OCI-LY1 (cell line): ENCODE data around the gene FNBP1.

Experiments
- H2AFZ ChIP-seq: fragments of 200-600 bp; sonication (generic), shearing (Covaris generic); 2 replicates; pipeline ENCODE4 v1.6.0; 2014; ENCODE audit warnings: antibody characterized with exemption, mild to moderate bottlenecking, low read length
- H3F3A ChIP-seq: fragments of 200-600 bp; sonication (generic), shearing (Covaris generic); 2 replicates; pipeline ENCODE4 v1.6.0; 2014; ENCODE audit warnings: mild to moderate bottlenecking, antibody characterized with exemption, low read length, moderate library complexity; ENCODE audit not compliant: insufficient read depth
- H3K27ac ChIP-seq: fragments of 200-600 bp; sonication (generic); 2 replicates; pipeline ENCODE4 v1.5.1; 2014; ENCODE audit warnings: low read length, mixed run types, mild to moderate bottlenecking, low read depth; ENCODE audit not compliant: poor library complexity, severe bottlenecking
- H3K27me3 ChIP-seq: fragments of 200-600 bp; sonication (generic); 2 replicates; pipeline ENCODE4 v1.6.0; 2014; ENCODE audit warnings: antibody characterized with exemption, mild to moderate bottlenecking, low read length, moderate library complexity; ENCODE audit not compliant: insufficient read depth
- H3K36me3 ChIP-seq: fragments of 200-600 bp; sonication (generic); 2 replicates; pipeline ENCODE4 v1.6.1; 2014; ENCODE audit warnings: mild to moderate bottlenecking, antibody characterized with exemption, low read length, moderate library complexity, mixed read lengths; ENCODE audit not compliant: insufficient read depth
- H3K4me1 ChIP-seq: fragments of 200-600 bp; sonication (generic); 2 replicates; pipeline ENCODE4 v1.5.1; 2014; ENCODE audit warnings: mild to moderate bottlenecking, low read length, moderate library complexity; ENCODE audit not compliant: insufficient read depth, severe bottlenecking
- H3K4me2 ChIP-seq: fragments of 200-600 bp; sonication (generic), shearing (Covaris generic); 2 replicates; pipeline ENCODE4 v1.6.1; 2014; ENCODE audit warnings: low read length
- H3K4me3 ChIP-seq: fragments of 200-600 bp; sonication (generic); 2 replicates; pipeline ENCODE4 v1.5.1; 2014; ENCODE audit warnings: low read length, low read depth, mild to moderate bottlenecking, mixed read lengths; ENCODE audit not compliant: poor library complexity, severe bottlenecking
- H3K79me2 ChIP-seq: fragments of 200-600 bp; shearing (Covaris generic); 2 replicates; pipeline ENCODE4 v1.6.1; 2016; ENCODE audit warnings: mixed run types, low read length, mixed read lengths; ENCODE audit not compliant: insufficient read depth
- H3K9ac ChIP-seq: fragments of 200-600 bp; sonication (generic), shearing (Covaris generic); 2 replicates; pipeline ENCODE4 v1.6.1; 2014; ENCODE audit warnings: mild to moderate bottlenecking, low read length, mixed read lengths
- H3K9me2 ChIP-seq: fragments of 200-600 bp; sonication (generic), shearing (Covaris generic); 2 replicates; pipeline ENCODE4 v1.6.1; 2014; ENCODE audit warnings: low read depth, mild to moderate bottlenecking, low read length, mixed read lengths
- H3K9me3 ChIP-seq: fragments of 200-600 bp; shearing (Covaris generic); 2 replicates; pipeline ENCODE4 v1.6.1; 2014; ENCODE audit warnings: low read length, mixed read lengths
- H4K20me1 ChIP-seq: fragments of 200-600 bp; sonication (generic), shearing (Covaris generic); 2 replicates; pipeline ENCODE4 v1.6.0; 2016; ENCODE audit warnings: mild to moderate bottlenecking, low read length; ENCODE audit not compliant: insufficient read depth
- CTCF ChIP-seq: fragments of 200-600 bp; sonication (generic), shearing (Covaris generic); IDR thresholded peaks from 2 replicates; pipeline ENCODE4 v1.5.1; 2017; ENCODE audit warnings: mild to moderate bottlenecking, antibody characterized with exemption, low read length, moderate library complexity, mixed read lengths
- EZH2 ChIP-seq: fragments of 200-600 bp; sonication (generic), shearing (Covaris generic); IDR thresholded peaks from 2 replicates; pipeline ENCODE4 v1.8.0; 2017; ENCODE audit warnings: borderline replicate concordance, mixed run types, mild to moderate bottlenecking, antibody characterized with exemption, low read length, moderate library complexity, mixed read lengths

FNBP1 gene

GRCh38 chr9:129874261-129875101 lies 168.5 kb downstream of the FNBP1 start:
- Histone ChIP-seq H3K79me2 (no peaks in the 10 kb centered on the region), H4K20me1 (no peaks in the 10 kb centered on the region), H3F3A (no peaks in the 10 kb centered on the region), H3K9me2 (no peaks in the 10 kb centered on the region), H2AFZ (no peak overlapping the region), H3K9me3 (no peaks in the 10 kb centered on the region), H3K4me1 (peaks cover under 1% of the 10 kb centered on the region), H3K36me3 (no peaks in the 10 kb centered on the region), H3K4me2 (no peak overlapping the region), H3K27me3 (no peaks in the 10 kb centered on the region), H3K9ac (no peak overlapping the region), H3K4me3 (no peak overlapping the region), H3K27ac (no peak overlapping the region)
- TF ChIP-seq CTCF (no peak), EZH2 (no peak)

- H3K27ac ChIP-seq: no peak overlapping the region
- TF ChIP-seq CTCF (no peak), EZH2 (no peak)
- H3K79me2 ChIP-seq: no peaks in the 10 kb centered on the region
- no peaks in the 10 kb centered on the region for H3K36me3 ChIP-seq
- no peak overlapping the region for H3K4me3 ChIP-seq
- H3K9me3 ChIP-seq: no peaks in the 10 kb centered on the region
- no peaks in the 10 kb centered on the region for H4K20me1 ChIP-seq
- H3K9ac ChIP-seq: no peak overlapping the region
- no peaks in the 10 kb centered on the region for H3F3A ChIP-seq
- H3K27me3 ChIP-seq: no peaks in the 10 kb centered on the region
- no peaks in the 10 kb centered on the region for H3K9me2 ChIP-seq
- H3K4me1 ChIP-seq: peaks cover 9% of the 10 kb centered on the region
- H3K4me2 ChIP-seq: no peak overlapping the region
- H2AFZ ChIP-seq: no peak overlapping the region
Measured at GRCh38 chr9:129873563-129874190, 169.3 kb downstream of the FNBP1 start.

GRCh38 chr9:129871046-129871445 lies 171.9 kb downstream of the FNBP1 start:
- Histone ChIP-seq H3K79me2 (no peaks in the 10 kb centered on the region), H3K9ac (no peak overlapping the region), H4K20me1 (no peaks in the 10 kb centered on the region), H3K36me3 (no peaks in the 10 kb centered on the region), H3K27me3 (no peaks in the 10 kb centered on the region), H2AFZ (no peak overlapping the region), H3K9me2 (no peaks in the 10 kb centered on the region), H3K4me3 (no peak overlapping the region), H3K4me2 (no peak overlapping the region), H3K4me1 (peaks cover 12% of the 10 kb centered on the region), H3F3A (no peaks in the 10 kb centered on the region), H3K9me3 (no peaks in the 10 kb centered on the region), H3K27ac (no peak overlapping the region)
- TF ChIP-seq EZH2 (no peak), CTCF (no peak)
